Activated CD4-positive, alpha-beta T cell treated with anti-CD3 and anti-CD28 coated beads, Interleukin-2, amount 10 ng/mL, durations not matched to agents 24 days and 14 days (primary cell): ENCODE data around the gene STK4. TPM values are rescaled to one million over a fixed set of nuclear protein-coding genes. Genes with fewer than 3 reads are reported as not detected.

Experiments used
- DNase-seq: peaks from one replicate; pipeline ENCODE4 v3.0.0; 2022
- H3K27ac Mint-ChIP-seq: one replicate; pipeline ENCODE4 v1.8.0; 2022; ENCODE audit warnings: mild to moderate bottlenecking, mixed read lengths
- H3K27me3 Mint-ChIP-seq: one replicate; pipeline ENCODE4 v1.8.0; 2022; ENCODE audit warnings: mixed read lengths
- H3K36me3 Mint-ChIP-seq: one replicate; pipeline ENCODE4 v1.8.0; 2022; ENCODE audit warnings: low read depth, mild to moderate bottlenecking, mixed read lengths
- H3K4me1 Mint-ChIP-seq: one replicate; pipeline ENCODE4 v1.8.0; 2021; ENCODE audit warnings: mixed read lengths
- H3K4me3 Mint-ChIP-seq: one replicate; pipeline ENCODE4 v1.8.0; 2022; ENCODE audit warnings: mild to moderate bottlenecking, moderate library complexity, mixed read lengths
- H3K9me3 Mint-ChIP-seq: one replicate; pipeline ENCODE4 v1.8.0; 2021; ENCODE audit warnings: mixed read lengths
- intact Hi-C: fragments of 100-400 bp; cut with micrococcal nuclease; formaldehyde crosslinking; loops from one replicate; pipeline ENCODE4 v1.15.1; 2023
- total RNA-seq: library from RNA; stranded (reverse); gene quantifications from 2 replicates; pipeline ENCODE4 v1.2.3, GENCODE V29; 2022

Gene STK4
- total RNA-seq, 1 donor from 2014 or later: 143 TPM

DNA sequence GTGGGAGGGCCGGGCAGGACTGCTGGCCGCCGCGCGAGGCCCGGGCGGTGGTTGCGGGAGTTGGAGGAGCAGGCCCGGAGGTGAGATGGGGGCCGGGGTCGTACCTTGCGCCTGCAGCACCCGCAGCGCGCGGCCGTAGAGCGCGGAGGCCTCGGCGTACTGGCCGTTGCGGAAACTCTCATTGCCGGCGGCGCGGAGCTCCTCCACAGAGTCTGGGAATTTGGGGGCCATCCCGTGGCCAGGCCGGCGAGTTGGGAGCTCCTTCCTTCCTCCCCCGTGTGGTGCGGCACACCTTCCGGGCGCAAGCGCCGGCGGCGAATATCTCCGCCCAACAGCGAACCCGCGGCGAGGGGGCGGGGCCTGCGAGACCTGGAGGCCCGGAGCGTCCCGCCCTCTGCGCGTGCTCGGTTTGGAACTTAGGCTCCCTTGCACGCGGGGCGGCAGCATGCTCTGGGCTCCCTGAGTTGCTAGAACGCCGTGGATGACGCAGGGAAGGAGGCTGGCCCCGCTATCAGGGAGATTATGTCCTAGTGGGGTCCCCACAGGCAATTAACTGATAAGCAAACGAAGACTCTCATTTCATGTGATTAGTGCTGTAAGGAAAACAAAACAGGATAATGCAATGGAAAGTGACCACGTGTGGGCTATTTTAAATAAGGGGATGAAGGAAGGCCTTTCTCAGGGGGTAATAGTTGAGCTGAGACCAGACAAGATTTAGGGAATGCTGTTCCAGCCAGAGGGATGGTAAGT, 6.0 kb upstream of the STK4 start, which contains the start of gene TOMM34:
Gene TOMM34, minus strand, starts transcription at position 295 of the 750 bp plus-strand sequence. Its CDS starts 64 bp downstream, at position 231.
- intact Hi-C loops: loop anchor here (5.0 to 10.0 kb wide), 2 partner anchors 137 to 355 kb away; no protein-coding TSS in a partner anchor
- Mint-ChIP-seq H3K9me3 (peaks cover 4% of the 10 kb centered on the region), H3K4me3 (peak within 1 kb of the TSS; percentile 97), H3K36me3 (peaks cover 38% of the 10 kb centered on the region), H3K4me1 (peaks cover 62% of the 10 kb centered on the region), H3K27me3 (no peaks in the 10 kb centered on the region), H3K27ac (peak within 1 kb of the TSS; percentile 99)
- peak; percentile 99 for DNase-seq

DNA sequence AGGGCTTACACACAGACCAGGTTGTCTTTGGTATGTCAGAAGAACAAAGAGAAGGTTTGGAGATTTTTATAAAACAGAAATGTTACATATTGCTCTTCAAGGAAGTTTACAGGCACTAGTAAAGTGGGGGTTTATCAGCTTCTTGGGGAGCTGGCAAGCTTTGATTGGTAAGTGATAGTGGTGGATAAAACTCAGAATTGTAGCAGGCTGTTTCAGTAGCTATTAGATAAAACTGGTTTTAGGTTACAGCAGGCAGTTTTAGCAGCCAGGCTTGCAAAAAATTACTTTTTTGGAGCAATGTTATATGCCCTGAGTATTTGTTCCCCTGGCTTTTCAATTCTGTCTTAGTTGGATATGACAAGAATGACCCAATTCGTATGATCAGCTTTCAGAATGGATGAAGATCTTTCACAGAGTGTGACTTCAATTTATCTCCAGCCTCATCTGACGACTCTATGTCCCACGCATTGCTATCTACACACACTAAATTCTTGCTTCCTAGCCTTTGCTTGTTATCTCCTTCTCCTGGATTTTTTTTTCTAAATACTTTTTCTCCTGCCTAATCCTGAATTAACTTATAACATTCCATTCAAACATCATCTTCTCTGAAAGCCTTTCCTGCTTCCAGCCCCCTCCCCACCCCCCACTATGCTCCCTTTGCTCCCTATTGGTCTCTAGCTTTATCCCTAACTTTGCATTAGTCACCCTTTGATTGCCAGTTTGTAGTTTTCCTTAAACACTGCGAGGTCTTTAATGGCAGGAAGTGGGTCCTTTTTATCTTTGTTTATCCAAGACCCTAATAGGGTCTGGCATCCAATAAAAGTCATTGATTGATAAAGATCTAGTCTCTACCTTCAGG, 5.1 kb upstream of the STK4 start:
- intact Hi-C loops: loop anchor here (5.0 to 10.0 kb wide), 2 partner anchors 136 to 354 kb away; no protein-coding TSS in a partner anchor
- peaks cover 66% of the 10 kb centered on the region for H3K4me1 Mint-ChIP-seq
- H3K9me3 Mint-ChIP-seq: peaks cover 4% of the 10 kb centered on the region
- H3K27ac Mint-ChIP-seq: peak overlapping the region; percentile 71
- no peak for DNase-seq
- H3K36me3 Mint-ChIP-seq: peaks cover 31% of the 10 kb centered on the region
- H3K27me3 Mint-ChIP-seq: no peaks in the 10 kb centered on the region
- H3K4me3 Mint-ChIP-seq: no peak overlapping the region

DNA sequence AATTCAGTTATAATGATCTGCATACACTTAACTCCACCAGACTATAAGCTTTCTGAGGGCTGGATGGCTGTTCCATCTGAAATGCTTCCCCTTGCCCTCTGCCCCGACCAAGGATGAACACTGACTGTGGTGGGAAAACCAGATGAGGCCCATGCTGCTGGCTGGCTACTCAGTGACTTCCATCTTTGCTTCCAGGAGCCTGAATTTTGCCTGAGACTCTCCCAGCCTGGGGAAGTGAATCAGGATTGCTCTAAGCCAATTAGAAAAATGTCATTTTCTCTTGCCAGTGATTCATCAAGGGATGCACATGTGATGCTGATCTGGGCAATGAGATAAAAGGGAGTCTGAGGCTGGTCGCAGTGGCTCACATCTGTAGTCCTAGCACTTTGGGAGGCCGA, 4.4 kb upstream of the STK4 start:
- Mint-ChIP-seq H3K4me3 (no peak overlapping the region), H3K27ac (peak overlapping the region; percentile 34), H3K27me3 (no peaks in the 10 kb centered on the region), H3K4me1 (peaks cover 61% of the 10 kb centered on the region), H3K36me3 (peaks cover 33% of the 10 kb centered on the region), H3K9me3 (peaks cover 4% of the 10 kb centered on the region)
- DNase-seq: no peak
- intact Hi-C loops: loop anchor here (5.0 to 10.0 kb wide), 2 partner anchors 135 to 353 kb away; no protein-coding TSS in a partner anchor

DNA sequence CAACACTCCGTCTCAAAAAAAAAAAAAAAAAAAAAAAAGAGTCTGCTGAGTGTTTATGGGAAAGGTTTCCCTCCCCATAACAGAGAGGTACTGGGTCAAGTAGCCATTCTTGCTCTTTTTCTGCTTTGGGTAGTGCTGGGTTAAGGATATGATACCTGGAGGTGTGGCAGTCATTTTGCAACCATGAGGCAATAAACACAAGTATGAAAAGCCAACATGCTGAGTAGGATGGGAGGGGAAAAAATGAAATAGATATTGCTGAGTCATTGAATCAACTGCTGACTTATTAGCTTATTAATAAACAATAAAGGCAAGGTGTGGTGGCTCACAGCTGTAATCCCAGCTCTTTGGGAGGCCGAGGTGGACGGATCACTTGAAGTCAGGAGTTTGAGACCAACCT, 3.8 kb upstream of the STK4 start:
- H3K27ac Mint-ChIP-seq: peak overlapping the region; percentile 66
- H3K4me1 Mint-ChIP-seq: peaks cover 62% of the 10 kb centered on the region
- intact Hi-C loops: loop anchor here (5.0 to 10.0 kb wide), 2 partner anchors 135 to 352 kb away; no protein-coding TSS in a partner anchor
- H3K36me3 Mint-ChIP-seq: peaks cover 33% of the 10 kb centered on the region
- no peak overlapping the region for H3K4me3 Mint-ChIP-seq
- no peaks in the 10 kb centered on the region for H3K27me3 Mint-ChIP-seq
- H3K9me3 Mint-ChIP-seq: peaks cover 4% of the 10 kb centered on the region
- no peak for DNase-seq

DNA sequence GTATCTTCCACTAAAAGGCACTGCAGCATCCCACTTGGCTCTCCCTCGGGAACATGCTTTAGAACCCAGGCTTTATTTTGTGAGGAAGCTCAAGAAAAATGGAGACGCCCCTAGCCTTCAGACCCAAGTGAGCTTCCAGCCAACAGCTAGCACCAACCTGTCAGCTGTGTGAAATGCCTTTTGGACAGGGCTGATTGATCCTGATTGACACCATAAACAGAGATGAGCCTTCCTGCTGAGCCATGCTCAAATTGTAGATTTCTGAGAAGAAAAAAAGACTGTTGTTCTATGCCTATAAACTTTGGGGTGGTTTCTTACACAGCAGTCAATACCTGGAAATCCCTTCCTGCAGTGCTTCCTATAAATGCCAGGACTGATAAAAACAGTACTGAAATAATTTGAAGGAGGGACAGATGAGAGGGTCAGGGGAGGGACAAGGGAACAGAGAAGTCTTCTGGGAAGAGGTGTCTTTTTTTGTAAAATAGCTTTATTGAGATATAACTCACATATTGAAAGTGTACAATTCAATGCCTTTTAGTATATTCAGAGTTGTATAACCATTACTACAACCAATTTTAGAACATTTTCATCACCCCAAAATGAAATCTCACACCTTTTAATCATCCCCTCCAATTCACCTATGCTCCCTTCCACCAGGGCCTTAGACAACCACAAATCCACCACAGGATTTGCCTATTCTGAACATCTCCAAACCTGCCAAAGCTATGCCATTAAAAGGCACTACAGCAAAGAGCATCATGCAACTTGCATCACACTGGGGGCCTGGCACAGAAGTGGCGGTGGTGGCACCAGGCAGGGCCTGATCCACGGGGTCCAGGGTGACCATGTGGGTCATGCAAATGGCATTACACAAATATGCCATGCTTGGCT, 2.7 kb upstream of the STK4 start:
- Mint-ChIP-seq H3K27me3 (no peaks in the 10 kb centered on the region), H3K27ac (peak overlapping the region; percentile 72), H3K9me3 (peaks cover 4% of the 10 kb centered on the region), H3K4me1 (peaks cover 62% of the 10 kb centered on the region), H3K4me3 (peak overlapping the region; percentile 42), H3K36me3 (peaks cover 32% of the 10 kb centered on the region)
- DNase-seq: peak; percentile 67
- intact Hi-C loops: loop anchor here (5.0 to 10.0 kb wide), 2 partner anchors 134 to 351 kb away; no protein-coding TSS in a partner anchor

DNA sequence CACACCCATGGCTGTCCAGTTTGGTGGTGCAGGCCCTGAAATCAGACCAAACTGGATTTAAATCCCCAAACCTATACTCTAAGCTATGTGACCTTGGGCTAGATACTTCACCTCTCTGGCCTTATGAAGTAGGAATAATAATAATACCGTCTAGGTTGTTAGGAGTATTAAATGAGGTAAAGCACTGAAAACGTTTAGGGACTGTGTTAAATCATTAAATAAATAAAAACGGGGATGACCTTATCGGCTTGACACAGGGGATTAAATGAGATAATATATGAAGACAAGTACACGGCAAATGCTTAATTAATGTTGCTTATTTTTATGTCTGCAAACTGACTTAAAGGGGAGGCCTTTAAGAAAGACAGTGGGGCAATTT, 672 bp upstream of the STK4 start:
- Mint-ChIP-seq H3K27me3 (no peaks in the 10 kb centered on the region), H3K4me3 (peak overlapping the region; percentile 91), H3K27ac (peak overlapping the region; percentile 98), H3K36me3 (peaks cover 27% of the 10 kb centered on the region), H3K9me3 (peaks cover 4% of the 10 kb centered on the region), H3K4me1 (peaks cover 64% of the 10 kb centered on the region)
- DNase-seq: no peak
- intact Hi-C loops: loop anchor here (2.0 to 10.0 kb wide), 5 partner anchors 55 to 1213 kb away; partner anchors contain the start of genes PABPC1L and YWHAB

DNA sequence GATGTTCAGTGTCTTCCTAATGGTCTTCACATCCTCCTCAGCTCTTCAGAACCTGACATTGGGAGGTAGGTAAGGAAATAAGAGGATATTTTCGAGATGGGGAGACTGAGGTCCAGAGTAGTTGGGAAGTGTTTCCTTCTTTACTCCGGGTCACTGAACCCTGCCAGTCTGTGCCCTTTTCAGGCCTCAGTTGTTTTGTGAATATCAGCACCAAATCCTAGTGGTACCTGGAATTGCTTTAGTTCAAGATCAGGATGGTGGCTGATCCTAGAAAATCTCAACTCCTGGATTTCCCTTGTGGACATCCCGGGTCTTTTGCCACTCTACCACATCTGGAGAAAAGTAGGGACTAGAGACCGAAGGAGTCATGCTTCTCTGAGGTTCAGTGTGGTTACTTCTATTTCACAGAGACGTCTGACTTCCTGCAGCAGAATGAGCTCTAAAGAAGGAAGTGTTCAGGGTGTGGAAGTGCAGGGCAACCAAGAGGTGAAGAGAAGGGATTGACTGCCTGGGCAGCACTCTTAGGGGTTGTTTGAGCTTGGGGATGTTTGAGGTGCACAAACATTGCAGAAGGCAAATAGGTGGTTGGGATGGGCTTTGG, 995 bp downstream of the STK4 start:
- Mint-ChIP-seq H3K9me3 (peaks cover 3% of the 10 kb centered on the region), H3K4me1 (peaks cover 62% of the 10 kb centered on the region), H3K4me3 (peak overlapping the region; percentile 91), H3K36me3 (peaks cover 32% of the 10 kb centered on the region), H3K27me3 (no peaks in the 10 kb centered on the region), H3K27ac (peak overlapping the region; percentile 98)
- intact Hi-C loops: loop anchor here (2.0 to 10.0 kb wide), 5 partner anchors 57 to 1215 kb away; partner anchors contain the start of genes PABPC1L and YWHAB
- DNase-seq: peak; percentile 84

DNA sequence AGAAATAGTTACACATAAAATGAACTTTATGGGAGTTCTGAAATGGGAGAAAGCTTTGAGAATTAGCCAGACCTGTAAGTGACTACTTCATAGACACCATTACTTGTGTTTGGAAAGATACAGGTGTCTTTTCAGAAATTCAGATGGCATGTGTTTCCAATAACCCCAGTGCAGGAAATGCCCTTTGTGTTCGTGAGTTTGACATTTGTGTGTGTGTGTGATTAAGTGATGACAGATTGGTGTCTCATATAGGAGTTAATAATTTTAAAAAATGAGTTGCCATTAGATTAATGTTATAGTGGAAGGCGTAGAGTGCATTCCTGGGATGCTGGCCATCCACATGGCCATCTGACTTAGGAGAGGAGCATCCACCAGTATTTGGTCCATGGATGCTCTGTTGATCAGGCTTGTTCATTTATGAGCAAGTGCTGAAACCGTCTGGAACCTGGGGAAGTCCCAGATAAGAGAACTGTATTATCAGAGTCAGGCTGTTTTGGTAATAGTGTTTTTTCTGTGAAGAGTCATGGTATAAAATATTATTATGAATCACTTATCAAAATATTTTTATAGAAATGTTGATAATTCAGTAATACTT, 3.1 kb downstream of the STK4 start:
- H3K27ac Mint-ChIP-seq: peak overlapping the region; percentile 98
- intact Hi-C loops: loop anchor here (1.0 to 10.0 kb wide), 4 partner anchors 10 to 1217 kb away; partner anchors contain the start of gene YWHAB
- H3K36me3 Mint-ChIP-seq: peaks cover 50% of the 10 kb centered on the region
- H3K4me1 Mint-ChIP-seq: peaks cover 60% of the 10 kb centered on the region
- no peaks in the 10 kb centered on the region for H3K9me3 Mint-ChIP-seq
- peak overlapping the region; percentile 91 for H3K4me3 Mint-ChIP-seq
- peak; percentile 74 for DNase-seq
- H3K27me3 Mint-ChIP-seq: no peaks in the 10 kb centered on the region

DNA sequence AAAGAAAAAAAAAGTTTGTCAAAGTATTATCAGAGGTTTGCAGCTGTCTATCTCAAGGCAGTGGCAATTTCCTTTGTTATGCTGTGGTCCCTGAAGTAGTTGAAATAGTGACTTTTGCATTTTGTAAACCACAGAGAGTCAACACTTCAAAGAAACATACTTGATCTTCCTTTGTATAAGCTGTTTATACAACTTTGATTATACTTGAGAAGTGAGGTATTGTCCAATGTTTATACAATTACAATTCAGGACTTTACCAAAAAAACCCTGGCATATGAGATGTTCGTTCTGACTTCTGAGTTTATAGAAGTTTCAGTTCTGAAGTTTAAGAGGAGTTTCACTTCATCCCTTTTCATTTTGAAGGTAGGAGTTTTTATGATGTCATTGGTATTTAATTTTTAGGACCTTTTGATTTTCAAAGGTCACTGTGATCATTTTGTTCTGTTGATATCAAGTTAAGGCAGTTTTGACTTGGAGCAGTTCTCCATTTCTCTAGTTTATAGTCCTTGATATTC, 4.0 kb downstream of the STK4 start:
- no peaks in the 10 kb centered on the region for H3K27me3 Mint-ChIP-seq

DNA sequence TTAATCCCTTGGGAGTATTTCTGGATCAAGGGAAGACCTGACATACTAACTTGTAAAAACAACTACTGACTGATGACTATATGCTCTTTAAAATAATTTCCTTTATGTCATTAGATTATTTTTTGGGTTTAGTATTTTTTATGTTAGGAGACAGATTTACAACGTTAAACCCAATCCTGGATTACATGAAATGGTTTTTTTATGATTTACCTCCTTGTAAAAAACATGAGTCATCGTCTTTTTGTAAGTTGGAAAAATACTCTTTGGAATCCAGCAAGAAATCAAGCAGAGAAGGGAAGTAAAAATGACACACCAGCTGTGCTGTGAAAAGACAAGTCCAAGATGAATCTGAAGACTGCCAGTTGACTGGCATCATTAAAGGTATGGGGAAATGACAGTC, 6.7 kb downstream of the STK4 start:
- Mint-ChIP-seq H3K4me3 (peak overlapping the region; percentile 61), H3K27me3 (no peaks in the 10 kb centered on the region), H3K4me1 (peaks cover 76% of the 10 kb centered on the region), H3K27ac (peak overlapping the region; percentile 76), H3K9me3 (peaks cover 5% of the 10 kb centered on the region), H3K36me3 (peaks cover 66% of the 10 kb centered on the region)
- intact Hi-C loops: loop anchor here (5.0 kb wide), 1 partner anchor 64 kb away; no protein-coding TSS in a partner anchor
- no peak for DNase-seq

More for the DNA sequence above, 4.0 kb downstream of the STK4 start:
- Mint-ChIP-seq H3K9me3 (no peaks in the 10 kb centered on the region), H3K36me3 (peaks cover 58% of the 10 kb centered on the region), H3K4me3 (peak overlapping the region; percentile 91), H3K4me1 (peaks cover 65% of the 10 kb centered on the region), H3K27ac (peak overlapping the region; percentile 94)
- intact Hi-C loops: loop anchor here (5.0 kb wide), 1 partner anchor 67 kb away; no protein-coding TSS in a partner anchor
- no peak for DNase-seq

DNA sequence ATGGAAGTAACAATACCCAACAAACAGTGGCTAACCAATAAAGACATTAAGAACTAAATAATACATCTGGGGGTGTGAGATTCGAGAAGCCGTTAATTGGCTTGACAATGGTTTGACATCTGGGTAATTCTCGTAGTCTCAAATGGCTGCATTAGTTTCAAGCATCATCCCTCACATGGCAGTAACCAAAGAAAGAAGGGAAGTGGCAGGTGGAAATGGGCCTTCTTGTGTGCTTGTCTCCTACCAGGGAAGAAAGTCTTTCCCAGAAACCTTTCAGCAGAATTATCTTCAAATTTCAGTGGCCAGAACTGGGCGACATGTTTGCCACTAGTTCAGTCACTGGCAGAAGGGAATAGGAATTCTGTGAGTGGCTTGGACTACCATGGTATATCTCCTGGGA, 10.4 kb downstream of the STK4 start:
- Mint-ChIP-seq H3K9me3 (peaks cover 5% of the 10 kb centered on the region), H3K4me3 (no peak overlapping the region), H3K27me3 (no peaks in the 10 kb centered on the region), H3K4me1 (peaks cover 76% of the 10 kb centered on the region), H3K36me3 (peaks cover 82% of the 10 kb centered on the region), H3K27ac (peak overlapping the region; percentile 78)
- DNase-seq: no peak
- intact Hi-C loops: no loop called here

DNA sequence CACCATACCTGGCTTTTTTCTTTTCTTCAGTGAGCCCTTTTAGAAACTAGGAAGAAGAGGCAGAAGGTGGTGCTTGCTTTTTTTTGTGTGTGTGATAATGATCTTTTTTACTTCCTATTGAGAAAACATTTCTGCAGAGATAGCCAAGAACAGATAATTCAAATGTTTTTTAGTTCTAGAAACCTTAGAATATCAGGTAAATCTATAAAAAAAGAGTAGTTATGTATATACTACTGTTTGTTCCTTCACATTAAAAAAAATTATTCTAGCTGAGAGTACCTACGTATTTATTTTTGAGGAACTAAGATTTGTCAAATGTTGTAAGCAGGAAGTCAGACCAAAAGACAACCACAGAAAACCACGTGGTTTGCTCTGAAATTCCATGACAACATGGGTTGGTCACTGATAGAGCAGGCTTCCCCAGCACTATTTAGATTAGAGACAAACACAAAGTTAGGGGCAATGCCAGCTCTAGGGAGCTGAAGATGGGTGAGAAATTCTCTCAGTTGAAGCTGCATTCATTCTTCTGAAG, 12.8 kb downstream of the STK4 start:
- peaks cover 82% of the 10 kb centered on the region for H3K36me3 Mint-ChIP-seq
- intact Hi-C loops: loop anchor here (1.0 kb wide), 3 partner anchors 8 to 20 kb away; no protein-coding TSS in a partner anchor
- H3K27ac Mint-ChIP-seq: peak overlapping the region; percentile 96
- peak; percentile 93 for DNase-seq
- peak overlapping the region; percentile 78 for H3K4me3 Mint-ChIP-seq
- H3K4me1 Mint-ChIP-seq: peaks cover 74% of the 10 kb centered on the region
- H3K9me3 Mint-ChIP-seq: peaks cover 5% of the 10 kb centered on the region
- no peaks in the 10 kb centered on the region for H3K27me3 Mint-ChIP-seq
